Right lobe of liver (tissue), 4 donors: ENCODE results near the gene ADAMTS14.

Source experiments
- CTCF ChIP-seq, 4 donors: fragments of 200-600 bp in 3 of 4; fragments of 450-650 bp in 1 of 4; IDR thresholded peaks; one replicate each; pipeline versions ENCODE4 v1.5.1 to v1.8.0; 2016 to 2022; ENCODE audit warnings: antibody characterized with exemption in 4 of 4, mild to moderate bottlenecking in 2 of 4
- POLR2A ChIP-seq: fragments of 450-650 bp; IDR thresholded peaks from one replicate; pipeline ENCODE4 v1.6.1; 2017; ENCODE audit warnings: antibody characterized with exemption, mild to moderate bottlenecking
- donor health status: DM: no; HTN: no; CAD: no.
- donor health status: DM: no; HTN: no; CAD: no.
- donor health status: DM: no; HTN: yes; CAD: no.

- no peak for TF ChIP-seq CTCF (IDR thresholded peaks at IDR 0.05)
- no peak for TF ChIP-seq POLR2A
Measured at GRCh38 chr10:70774810-70775678, 102.7 kb downstream of the ADAMTS14 start.
